ENCODE measurements around the gene PF4V1. TPM values are rescaled to one million over a fixed set of nuclear protein-coding genes. Genes with fewer than 3 reads are reported as not detected.

The PF4V1 gene
- polyA plus RNA-seq, 1 experiment = 0.20 TPM

DNA sequence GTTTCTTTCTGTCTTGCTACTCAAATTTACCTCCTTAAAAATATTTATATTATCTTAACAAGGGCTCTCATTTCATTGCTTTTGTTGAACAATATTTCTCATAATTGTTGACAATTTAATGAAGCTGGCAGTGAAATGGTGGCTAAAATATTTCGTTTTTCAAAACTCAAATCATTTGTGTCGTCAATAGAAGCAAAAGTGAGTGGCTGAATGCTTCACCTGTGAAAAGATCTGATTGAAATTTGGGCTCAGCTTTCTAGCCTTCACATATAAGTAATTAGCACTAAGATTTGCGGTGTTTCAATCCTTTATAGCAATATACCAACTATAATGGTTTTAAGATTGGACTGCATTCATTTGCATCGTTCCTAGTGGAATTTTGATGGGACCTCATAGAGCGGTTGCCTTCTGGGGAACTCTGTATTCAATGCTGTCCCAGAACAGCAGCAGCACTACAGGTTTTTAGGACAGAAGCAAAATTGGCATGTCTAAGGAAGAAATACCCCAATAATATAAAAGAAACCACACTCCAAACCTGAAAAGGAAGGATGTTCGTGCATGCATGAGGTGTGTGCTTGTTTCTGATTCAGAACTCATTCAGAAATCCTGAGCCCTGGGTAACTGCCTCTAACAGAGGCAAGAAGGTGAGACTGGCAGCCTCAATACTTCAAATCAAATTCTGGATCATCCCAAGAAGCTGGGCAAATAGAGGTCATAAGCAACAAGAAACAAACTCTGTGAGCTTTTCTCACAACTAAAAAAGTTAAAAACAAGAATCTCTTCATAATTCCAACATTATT, 18.6 kb downstream of the PF4V1 start:
- ChIA-PET POLR2A (no interaction called here), CTCF (no interaction called here)
- TF ChIP-seq, protein P1, sequence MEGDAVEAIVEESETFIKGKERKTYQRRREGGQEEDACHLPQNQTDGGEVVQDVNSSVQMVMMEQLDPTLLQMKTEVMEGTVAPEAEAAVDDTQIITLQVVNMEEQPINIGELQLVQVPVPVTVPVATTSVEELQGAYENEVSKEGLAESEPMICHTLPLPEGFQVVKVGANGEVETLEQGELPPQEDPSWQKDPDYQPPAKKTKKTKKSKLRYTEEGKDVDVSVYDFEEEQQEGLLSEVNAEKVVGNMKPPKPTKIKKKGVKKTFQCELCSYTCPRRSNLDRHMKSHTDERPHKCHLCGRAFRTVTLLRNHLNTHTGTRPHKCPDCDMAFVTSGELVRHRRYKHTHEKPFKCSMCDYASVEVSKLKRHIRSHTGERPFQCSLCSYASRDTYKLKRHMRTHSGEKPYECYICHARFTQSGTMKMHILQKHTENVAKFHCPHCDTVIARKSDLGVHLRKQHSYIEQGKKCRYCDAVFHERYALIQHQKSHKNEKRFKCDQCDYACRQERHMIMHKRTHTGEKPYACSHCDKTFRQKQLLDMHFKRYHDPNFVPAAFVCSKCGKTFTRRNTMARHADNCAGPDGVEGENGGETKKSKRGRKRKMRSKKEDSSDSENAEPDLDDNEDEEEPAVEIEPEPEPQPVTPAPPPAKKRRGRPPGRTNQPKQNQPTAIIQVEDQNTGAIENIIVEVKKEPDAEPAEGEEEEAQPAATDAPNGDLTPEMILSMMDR (IDR thresholded peaks at IDR 0.05; ENCODE audit: low read depth, low read length) = no peak
- peaks cover 10% of the 10 kb centered on the region for H3K27me3 ChIP-seq (ENCODE audit: control insufficient read depth, insufficient read depth, low read length)
- no peak for DNase-seq (ENCODE audit: low read depth, low spot score)
- no peak overlapping the region for H3K27ac ChIP-seq (ENCODE audit: low read depth, low read length)
- H3K4me3 ChIP-seq (ENCODE audit: low read depth, low read length) = no peak overlapping the region
- no peaks in the 10 kb centered on the region for H3K9me3 ChIP-seq (ENCODE audit: control insufficient read depth, insufficient read depth, low read length)

DNA sequence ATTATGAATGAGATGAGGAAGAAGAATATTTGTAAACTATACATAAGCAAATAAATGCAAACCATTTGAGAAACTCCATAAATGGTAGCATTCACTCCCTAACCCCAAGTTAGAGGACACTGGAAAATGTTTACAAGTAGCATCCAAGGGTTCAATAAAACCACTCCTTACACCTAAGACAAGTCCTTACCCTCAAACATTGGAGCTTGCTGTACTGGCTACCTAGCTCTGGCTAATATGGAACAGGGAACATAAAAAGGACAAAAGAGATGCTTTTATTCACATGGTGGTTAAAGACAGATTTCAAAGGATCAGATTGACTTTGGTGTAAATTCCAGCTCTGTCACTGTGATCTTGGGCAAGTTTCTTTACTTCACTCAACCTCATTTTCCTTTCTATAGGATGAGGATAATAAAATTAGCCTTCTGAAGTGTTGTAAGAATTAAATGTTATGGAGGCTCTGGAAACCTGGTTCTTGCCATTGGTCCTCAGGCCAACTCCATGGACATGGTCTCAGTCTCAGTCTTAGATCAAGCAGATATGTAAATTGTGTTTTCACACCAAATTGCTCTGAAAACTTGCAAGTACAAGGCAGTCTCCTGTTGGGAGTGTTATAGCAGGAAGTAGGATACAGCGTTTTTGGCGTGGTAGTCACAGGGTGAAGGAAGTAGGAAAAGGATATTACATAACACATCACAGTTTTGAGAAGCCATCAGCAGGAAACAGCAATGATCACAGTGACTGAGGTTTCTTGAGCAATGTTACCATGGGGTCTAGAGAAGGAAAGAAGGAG, 19.4 kb downstream of the PF4V1 start:
- no peak overlapping the region for H3K4me3 ChIP-seq (ENCODE audit: low read depth, low read length)
- no peaks in the 10 kb centered on the region for H3K9me3 ChIP-seq (ENCODE audit: control insufficient read depth, insufficient read depth, low read length)
- TF ChIP-seq, protein P1 (IDR thresholded peaks at IDR 0.05; ENCODE audit: low read depth, low read length) = no peak
- ChIA-PET CTCF (no interaction called here), POLR2A (no interaction called here)
- peaks cover 10% of the 10 kb centered on the region for H3K27me3 ChIP-seq (ENCODE audit: control insufficient read depth, insufficient read depth, low read length)
- DNase-seq (ENCODE audit: low read depth, low spot score) = no peak
- H3K27ac ChIP-seq (ENCODE audit: low read depth, low read length) = no peak overlapping the region

DNA sequence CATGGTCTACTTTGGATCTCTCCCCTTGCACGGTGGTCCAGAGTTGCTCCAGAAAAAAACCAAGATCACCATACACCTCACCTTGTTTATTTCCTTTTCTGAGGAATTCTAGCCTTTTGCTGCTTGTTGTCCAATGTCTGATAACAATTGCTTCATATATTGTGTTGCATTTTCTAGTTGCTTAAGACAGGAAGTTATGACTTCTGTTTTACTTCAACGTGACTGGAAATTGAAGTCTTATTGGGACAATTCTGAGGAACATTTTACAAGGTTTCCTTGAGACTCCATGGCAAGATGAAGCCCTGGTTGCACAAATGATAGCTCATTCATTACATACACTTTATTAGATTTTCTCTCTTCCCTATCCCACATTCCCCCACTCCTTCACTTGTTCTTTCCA, 21.3 kb downstream of the PF4V1 start:
- Histone ChIP-seq H3K27ac (ENCODE audit: low read depth, low read length) (no peak overlapping the region), H3K9me3 (ENCODE audit: control insufficient read depth, insufficient read depth, low read length) (no peaks in the 10 kb centered on the region), H3K4me3 (ENCODE audit: low read depth, low read length) (no peak overlapping the region), H3K27me3 (ENCODE audit: control insufficient read depth, insufficient read depth, low read length) (peaks cover 10% of the 10 kb centered on the region)
- TF ChIP-seq, protein P1 (IDR thresholded peaks at IDR 0.05; ENCODE audit: low read depth, low read length) = no peak
- ChIA-PET POLR2A (no interaction called here), CTCF (no interaction called here)
- no peak for DNase-seq (ENCODE audit: low read depth, low spot score)

DNA sequence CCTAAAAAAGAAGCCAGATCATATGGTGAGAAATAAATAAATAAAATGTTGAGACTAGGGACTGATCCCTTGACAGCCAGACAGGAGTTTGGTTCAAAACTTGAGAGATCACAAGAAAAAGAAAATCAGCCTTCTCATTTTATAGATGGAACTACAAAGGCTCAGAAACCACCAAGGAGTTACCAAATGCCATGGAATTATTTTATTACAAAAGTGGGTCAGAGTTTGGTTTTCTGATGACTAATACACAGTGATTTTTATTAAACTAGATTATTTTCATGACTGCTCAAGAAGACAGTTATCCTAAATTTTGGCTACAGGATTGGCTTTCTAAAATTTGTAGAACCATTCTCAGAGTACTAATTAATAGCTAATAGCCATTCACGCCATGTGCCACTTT, 22.3 kb downstream of the PF4V1 start:
- TF ChIP-seq, protein P1 (IDR thresholded peaks at IDR 0.05; ENCODE audit: low read depth, low read length) = no peak
- H3K27ac ChIP-seq (ENCODE audit: low read depth, low read length) = no peak overlapping the region
- no peaks in the 10 kb centered on the region for H3K9me3 ChIP-seq (ENCODE audit: control insufficient read depth, insufficient read depth, low read length)
- POLR2A ChIA-PET = no interaction called here
- DNase-seq (ENCODE audit: low read depth, low spot score) = no peak
- peaks cover 10% of the 10 kb centered on the region for H3K27me3 ChIP-seq (ENCODE audit: control insufficient read depth, insufficient read depth, low read length)
- CTCF ChIA-PET = no interaction called here
- H3K4me3 ChIP-seq (ENCODE audit: low read depth, low read length) = no peak overlapping the region

DNA sequence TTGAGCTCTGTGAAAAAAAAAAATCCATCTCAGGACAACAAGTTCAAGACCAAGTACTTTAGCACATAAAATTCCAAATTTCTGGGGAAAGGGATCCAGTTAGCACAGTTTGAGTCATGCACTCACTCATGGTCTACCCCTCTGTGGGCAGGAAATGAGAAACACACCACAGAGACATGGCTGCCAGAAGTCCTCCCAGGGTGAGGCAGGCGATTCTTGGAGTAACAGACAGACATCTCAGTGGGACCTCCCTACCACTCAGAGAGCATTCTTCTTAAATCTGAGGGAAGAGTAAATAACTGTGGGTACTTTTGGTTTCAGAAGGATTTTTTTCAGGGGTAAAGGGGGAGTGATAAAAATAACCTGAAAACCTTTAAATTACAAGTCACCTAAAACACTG, 30.2 kb downstream of the PF4V1 start:
- Histone ChIP-seq H3K9me3 (ENCODE audit: control insufficient read depth, insufficient read depth, low read length) (no peaks in the 10 kb centered on the region), H3K4me3 (ENCODE audit: low read depth, low read length) (no peak overlapping the region), H3K27ac (ENCODE audit: low read depth, low read length) (no peak overlapping the region), H3K27me3 (ENCODE audit: control insufficient read depth, insufficient read depth, low read length) (no peaks in the 10 kb centered on the region)
- no peak for DNase-seq (ENCODE audit: low read depth, low spot score)
- TF ChIP-seq, protein P1 (IDR thresholded peaks at IDR 0.05; ENCODE audit: low read depth, low read length) = no peak
- CTCF ChIA-PET = no interaction called here
- POLR2A ChIA-PET = no interaction called here
